Gastroesophageal sphincter (tissue), 4 donors: ENCODE results near the gene GMPR. TPM values are rescaled to one million over a fixed set of nuclear protein-coding genes. Genes with fewer than 3 reads are reported as not detected.

Source experiments
- ATAC-seq: fragments of 150-250 bp; one replicate; pipeline ENCODE4 v1.9.1; 2016; ENCODE audit warnings: mild to moderate bottlenecking, moderate library complexity
- H3K27ac ChIP-seq, 4 donors: fragments of 200-600 bp; sonication (generic) in 3 of 4; 1 replicate in 3 of 4; 2 replicates in 1 of 4; pipeline ENCODE4 v1.5.1; 2016 to 2019
- H3K27me3 ChIP-seq: fragments of 200-600 bp; sonication (generic); one replicate; pipeline ENCODE4 v1.5.1; 2019
- H3K36me3 ChIP-seq, 2 donors: fragments of 200-600 bp; sonication (generic); one replicate each; pipeline ENCODE4 v1.5.1; 2019; ENCODE audit warnings: control low read depth in 1 of 2
- H3K4me1 ChIP-seq, 3 donors: fragments of 200-600 bp; sonication (generic); 1 replicate in 2 of 3; 2 replicates in 1 of 3; pipeline ENCODE4 v1.5.1; 2016 to 2019; ENCODE audit warnings: control low read depth in 2 of 3
- H3K4me3 ChIP-seq, 2 donors: fragments of 200-600 bp; sonication (generic); one replicate each; pipeline ENCODE4 v1.5.1; 2019; ENCODE audit warnings: mild to moderate bottlenecking in 1 of 2, moderate library complexity in 1 of 2
- H3K9me3 ChIP-seq, 3 donors: fragments of 200-600 bp; sonication (generic); one replicate each; pipeline ENCODE4 v1.5.1; 2017 to 2019; ENCODE audit warnings: control low read depth in 2 of 3
- EP300 ChIP-seq: sonication (generic); formaldehyde crosslinking; IDR thresholded peaks from one replicate; pipeline ENCODE4 v1.6.1; 2017; ENCODE audit warnings: antibody characterized with exemption, mild to moderate bottlenecking
- POLR2A ChIP-seq, 2 donors: fragments of 450-650 bp; IDR thresholded peaks; one replicate each; pipeline ENCODE4 v1.6.1; 2017; ENCODE audit warnings: antibody characterized with exemption in 2 of 2, mild to moderate bottlenecking in 2 of 2, moderate library complexity in 1 of 2
- POLR2AphosphoS5 ChIP-seq: sonication (generic); formaldehyde crosslinking; IDR thresholded peaks from one replicate; pipeline ENCODE4 v1.6.1; 2017; ENCODE audit warnings: antibody characterized with exemption
- WGBS, 2 donors: methylation state at CpG; one replicate each; pipeline ENCODE4 v1.1.5; 2018; ENCODE audit warnings: low coverage in 1 of 2; 5-methylcytosine and 5-hydroxymethylcytosine counted together
- total RNA-seq, 4 donors: library from RNA; depleted of rRNA; stranded (reverse); fragments of >200 nt; gene quantifications; one replicate each; pipeline ENCODE4 v1.1.0, GENCODE V29; 2016
- TF ChIP-seq, protein P1 (sequence below), 4 experiments: fragments of 200-600 bp in 2 of 4; fragments of 450-650 bp in 2 of 4; sonication (generic) in 1 of 4; IDR thresholded peaks; one replicate each; pipeline ENCODE4 v1.5.1; 2017 to 2019; ENCODE audit warnings: antibody characterized with exemption in 4 of 4, mild to moderate bottlenecking in 2 of 4, moderate library complexity in 2 of 4

Gene GMPR
- total RNA-seq, 4 donors from 2014 or later = 18.2 to 71.5 (median 45.6) TPM

DNA sequence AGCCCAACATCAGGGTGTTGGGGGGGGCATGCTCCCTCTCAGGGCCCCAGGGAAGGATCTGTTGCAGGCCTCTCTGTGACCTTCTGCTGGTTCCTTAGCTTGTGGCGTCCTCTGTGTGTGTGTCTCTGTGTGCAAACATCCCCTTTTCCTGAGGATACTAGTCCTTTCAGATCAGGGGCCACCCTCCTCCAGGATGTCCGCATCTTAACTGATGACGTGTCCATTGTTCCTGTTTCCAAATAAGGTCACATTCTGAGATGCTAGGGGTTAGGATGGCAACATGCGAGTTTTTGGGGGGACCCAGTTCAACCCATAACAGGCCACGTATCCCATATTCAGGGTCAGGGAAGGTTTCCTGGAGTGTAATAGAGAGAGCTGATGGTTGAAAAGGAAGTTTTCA is 40.9 kb downstream of the GMPR start:
- no peak for TF ChIP-seq POLR2A (IDR thresholded peaks at IDR 0.05)
- TF ChIP-seq, protein P1, sequence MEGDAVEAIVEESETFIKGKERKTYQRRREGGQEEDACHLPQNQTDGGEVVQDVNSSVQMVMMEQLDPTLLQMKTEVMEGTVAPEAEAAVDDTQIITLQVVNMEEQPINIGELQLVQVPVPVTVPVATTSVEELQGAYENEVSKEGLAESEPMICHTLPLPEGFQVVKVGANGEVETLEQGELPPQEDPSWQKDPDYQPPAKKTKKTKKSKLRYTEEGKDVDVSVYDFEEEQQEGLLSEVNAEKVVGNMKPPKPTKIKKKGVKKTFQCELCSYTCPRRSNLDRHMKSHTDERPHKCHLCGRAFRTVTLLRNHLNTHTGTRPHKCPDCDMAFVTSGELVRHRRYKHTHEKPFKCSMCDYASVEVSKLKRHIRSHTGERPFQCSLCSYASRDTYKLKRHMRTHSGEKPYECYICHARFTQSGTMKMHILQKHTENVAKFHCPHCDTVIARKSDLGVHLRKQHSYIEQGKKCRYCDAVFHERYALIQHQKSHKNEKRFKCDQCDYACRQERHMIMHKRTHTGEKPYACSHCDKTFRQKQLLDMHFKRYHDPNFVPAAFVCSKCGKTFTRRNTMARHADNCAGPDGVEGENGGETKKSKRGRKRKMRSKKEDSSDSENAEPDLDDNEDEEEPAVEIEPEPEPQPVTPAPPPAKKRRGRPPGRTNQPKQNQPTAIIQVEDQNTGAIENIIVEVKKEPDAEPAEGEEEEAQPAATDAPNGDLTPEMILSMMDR (IDR thresholded peaks at IDR 0.05) = no peak
- no peak for TF ChIP-seq POLR2AphosphoS5
- no peak for TF ChIP-seq EP300
- no peak for ATAC-seq
- Histone ChIP-seq H3K27ac (no peak overlapping the region), H3K4me1 (peaks cover 0 to 27% (median 12%) of the 10 kb centered on the region in 3 donors), H3K4me3 (no peak overlapping the region), H3K36me3 (peaks cover 0 to 56% of the 10 kb centered on the region in 2 donors), H3K9me3 (no peaks in the 10 kb centered on the region), H3K27me3 (no peaks in the 10 kb centered on the region)
- WGBS, 2 donors = 97 to 100% methylated on average over 1 to 3 of the region's 5 CpGs

DNA sequence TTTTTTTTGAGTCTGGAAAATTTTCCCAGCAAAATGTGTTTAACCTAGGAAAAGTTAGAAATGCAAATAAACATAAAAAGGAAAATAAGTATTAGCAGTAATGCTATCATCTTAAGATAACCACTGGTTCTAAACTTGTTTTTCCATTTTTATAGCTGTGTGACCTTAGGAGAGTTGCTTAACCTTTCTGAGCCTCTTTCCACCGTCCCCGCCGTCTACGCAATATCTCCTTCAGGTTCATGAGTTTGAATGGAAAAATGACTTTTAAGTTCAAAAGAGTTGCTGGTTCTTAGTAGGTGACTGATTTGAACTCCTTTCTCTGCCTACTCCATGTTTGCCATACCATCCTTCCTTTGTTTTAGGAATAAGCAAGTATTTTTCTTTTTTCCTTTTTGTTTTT is 44.0 kb downstream of the GMPR start:
- no peak overlapping the region for H3K4me3 ChIP-seq
- H3K27ac ChIP-seq = no peak overlapping the region
- 93 to 96% methylated on average over 4 of the region's 4 CpGs for WGBS, 2 donors
- peaks cover 0 to 52% of the 10 kb centered on the region in 2 donors for H3K36me3 ChIP-seq
- TF ChIP-seq POLR2A (IDR thresholded peaks at IDR 0.05) (no peak), EP300 (no peak), POLR2AphosphoS5 (no peak)
- TF ChIP-seq, protein P1 (IDR thresholded peaks at IDR 0.05) = no peak
- H3K4me1 ChIP-seq = peaks cover 0 to 15% (median 7%) of the 10 kb centered on the region in 3 donors
- ATAC-seq = no peak
- no peaks in the 10 kb centered on the region for H3K27me3 ChIP-seq
- no peaks in the 10 kb centered on the region for H3K9me3 ChIP-seq

DNA sequence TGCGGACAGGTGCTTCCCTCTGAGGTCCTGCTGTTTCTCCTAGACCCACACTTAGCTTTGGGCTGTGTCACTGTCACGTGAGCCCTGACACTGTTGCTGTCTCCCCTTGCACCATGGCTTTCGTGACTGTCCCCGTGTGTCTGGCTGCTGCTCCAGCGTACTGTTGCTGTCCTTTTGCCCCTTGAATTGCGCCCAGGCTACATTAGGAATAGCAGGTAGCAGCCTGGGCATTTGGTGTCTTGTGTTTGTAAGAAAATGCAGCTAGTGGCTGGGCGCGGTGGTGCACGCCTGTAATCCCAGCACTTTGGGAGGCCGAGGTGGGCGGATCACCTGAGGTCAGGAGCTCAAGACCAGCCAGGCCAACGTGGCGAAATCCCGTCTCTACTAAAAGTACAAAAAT is 46.1 kb downstream of the GMPR start:
- H3K27ac ChIP-seq = no peak overlapping the region
- H3K36me3 ChIP-seq = peaks cover 0 to 42% of the 10 kb centered on the region in 2 donors
- TF ChIP-seq POLR2A (IDR thresholded peaks at IDR 0.05) (no peak), EP300 (no peak), POLR2AphosphoS5 (no peak)
- TF ChIP-seq, protein P1 (IDR thresholded peaks at IDR 0.05) = no peak
- no peaks in the 10 kb centered on the region for H3K4me1 ChIP-seq
- WGBS, 2 donors = 93 to 100% methylated on average over 3 to 5 of the region's 14 CpGs
- H3K9me3 ChIP-seq = no peaks in the 10 kb centered on the region
- ATAC-seq = no peak
- no peak overlapping the region for H3K4me3 ChIP-seq
- H3K27me3 ChIP-seq = no peaks in the 10 kb centered on the region

DNA sequence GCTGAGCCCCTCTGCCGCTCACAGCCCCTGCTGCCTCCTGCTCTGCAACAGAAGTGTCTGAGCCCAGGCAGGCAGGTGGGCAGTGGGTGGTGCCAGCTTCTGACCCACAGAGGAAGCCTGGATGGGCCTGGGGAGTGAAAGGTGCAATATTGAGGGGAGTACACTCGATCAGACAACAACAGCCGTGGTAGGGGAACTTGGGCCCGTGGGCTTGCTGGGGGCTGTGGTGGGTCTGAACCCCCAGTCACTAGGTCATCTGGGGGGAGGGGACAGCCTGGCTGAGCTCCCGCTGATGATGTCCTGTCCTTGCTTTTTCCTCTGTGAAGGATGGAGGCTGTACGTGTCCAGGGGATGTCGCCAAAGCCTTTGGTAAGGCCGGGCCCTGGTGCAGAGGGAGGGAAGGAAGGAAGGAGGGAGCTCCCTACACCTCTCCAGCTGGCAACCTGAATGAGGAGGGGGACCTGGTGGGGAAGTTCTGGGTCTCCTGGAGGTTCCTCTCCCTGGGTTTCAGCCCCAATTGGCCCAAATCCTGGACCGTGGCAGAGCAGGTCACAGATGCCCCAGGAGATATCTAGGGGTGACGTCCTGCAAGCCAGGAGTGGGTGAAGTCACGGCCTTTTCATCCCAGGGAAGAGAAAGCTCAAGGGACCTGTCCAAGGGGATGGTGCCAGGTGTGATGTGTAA is 47.2 kb downstream of the GMPR start:
- TF ChIP-seq EP300 = no peak
- TF ChIP-seq POLR2A (IDR thresholded peaks at IDR 0.05) = no peak
- no peak for TF ChIP-seq POLR2AphosphoS5
- TF ChIP-seq, protein P1 (IDR thresholded peaks at IDR 0.05) = no peak
- no peaks in the 10 kb centered on the region for H3K27me3 ChIP-seq
- 83% methylated on average over 2 of the region's 11 CpGs; no CpG with 5 or more reads in 1 of the 2 donors for WGBS, 2 donors
- no peaks in the 10 kb centered on the region for H3K9me3 ChIP-seq
- H3K4me1 ChIP-seq = no peaks in the 10 kb centered on the region
- H3K36me3 ChIP-seq = peaks cover 0 to 40% of the 10 kb centered on the region in 2 donors
- no peak overlapping the region for H3K4me3 ChIP-seq
- H3K27ac ChIP-seq = no peak overlapping the region
- no peak for ATAC-seq

DNA sequence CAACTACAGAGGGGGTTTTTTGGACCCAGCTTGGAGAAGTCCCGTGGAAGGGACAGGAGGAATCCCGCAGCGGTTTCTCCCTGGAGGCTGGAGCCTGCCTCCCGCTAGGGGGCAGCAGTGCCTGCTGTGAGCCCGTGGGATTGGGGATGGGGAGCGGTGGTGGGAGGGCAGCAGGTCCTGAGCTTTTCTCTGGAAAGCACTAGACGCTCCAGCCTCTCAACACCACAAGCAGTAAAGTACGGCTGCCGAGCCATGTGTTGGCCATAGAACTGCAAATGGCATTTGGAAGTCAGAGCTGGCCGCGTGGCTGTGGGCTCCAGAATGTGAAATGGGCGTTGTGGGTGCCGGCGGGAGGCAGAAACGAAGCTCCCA is 47.8 kb downstream of the GMPR start:
- H3K27ac ChIP-seq = no peak overlapping the region
- TF ChIP-seq POLR2A (IDR thresholded peaks at IDR 0.05) = no peak
- no peak for TF ChIP-seq POLR2AphosphoS5
- TF ChIP-seq, protein P1 (IDR thresholded peaks at IDR 0.05) = peak in 2 of 4 experiments; percentile 29 to 62
- no peak for TF ChIP-seq EP300
- 45 to 76% methylated on average over 3 to 11 of the region's 15 CpGs for WGBS, 2 donors
- peaks cover 0 to 42% of the 10 kb centered on the region in 2 donors for H3K36me3 ChIP-seq
- no peak for ATAC-seq
- no peaks in the 10 kb centered on the region for H3K4me1 ChIP-seq
- no peak overlapping the region for H3K4me3 ChIP-seq
- H3K9me3 ChIP-seq = no peaks in the 10 kb centered on the region
- no peaks in the 10 kb centered on the region for H3K27me3 ChIP-seq
